ENCODE results near the gene LHFPL2. TPM values are rescaled to one million over a fixed set of nuclear protein-coding genes. Genes with fewer than 3 reads are reported as not detected.

LHFPL2 gene
- total RNA-seq, 4 donors from 2014 or later = 10.3 to 11.6 (median 10.8) TPM

DNA sequence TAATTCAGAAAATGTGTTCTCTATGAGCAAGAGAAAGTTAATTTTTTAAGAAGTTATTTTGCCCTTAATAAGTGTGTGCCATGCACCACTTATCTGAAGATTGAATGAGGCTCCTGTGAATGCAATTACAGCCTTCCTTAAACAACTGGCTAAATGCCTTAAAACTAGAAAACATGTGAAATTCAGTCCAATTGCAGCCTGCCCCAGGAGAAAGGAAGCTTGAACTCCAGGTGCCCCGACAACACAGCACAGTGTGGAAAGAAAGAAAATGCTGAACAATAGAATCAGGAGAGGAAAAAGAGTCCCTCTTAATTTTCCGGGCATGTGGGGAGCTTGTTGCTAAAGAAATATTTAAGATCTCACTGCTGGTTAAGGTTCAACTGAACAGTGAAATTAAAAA, 8.8 kb downstream of the LHFPL2 start:
- H3K9me3 ChIP-seq = no peaks in the 10 kb centered on the region
- no peak overlapping the region for H3K27ac ChIP-seq
- no peak for DNase-seq (ENCODE audit: low spot score in 2 of 2)
- peaks cover 26% of the 10 kb centered on the region for H3K4me1 ChIP-seq
- TF ChIP-seq POLR2A (IDR thresholded peaks at IDR 0.05) = no peak
- no peak for TF ChIP-seq EP300 (IDR thresholded peaks at IDR 0.05)
- TF ChIP-seq, protein P1, sequence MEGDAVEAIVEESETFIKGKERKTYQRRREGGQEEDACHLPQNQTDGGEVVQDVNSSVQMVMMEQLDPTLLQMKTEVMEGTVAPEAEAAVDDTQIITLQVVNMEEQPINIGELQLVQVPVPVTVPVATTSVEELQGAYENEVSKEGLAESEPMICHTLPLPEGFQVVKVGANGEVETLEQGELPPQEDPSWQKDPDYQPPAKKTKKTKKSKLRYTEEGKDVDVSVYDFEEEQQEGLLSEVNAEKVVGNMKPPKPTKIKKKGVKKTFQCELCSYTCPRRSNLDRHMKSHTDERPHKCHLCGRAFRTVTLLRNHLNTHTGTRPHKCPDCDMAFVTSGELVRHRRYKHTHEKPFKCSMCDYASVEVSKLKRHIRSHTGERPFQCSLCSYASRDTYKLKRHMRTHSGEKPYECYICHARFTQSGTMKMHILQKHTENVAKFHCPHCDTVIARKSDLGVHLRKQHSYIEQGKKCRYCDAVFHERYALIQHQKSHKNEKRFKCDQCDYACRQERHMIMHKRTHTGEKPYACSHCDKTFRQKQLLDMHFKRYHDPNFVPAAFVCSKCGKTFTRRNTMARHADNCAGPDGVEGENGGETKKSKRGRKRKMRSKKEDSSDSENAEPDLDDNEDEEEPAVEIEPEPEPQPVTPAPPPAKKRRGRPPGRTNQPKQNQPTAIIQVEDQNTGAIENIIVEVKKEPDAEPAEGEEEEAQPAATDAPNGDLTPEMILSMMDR (IDR thresholded peaks at IDR 0.05) = no peak
- no peak overlapping the region for H3K4me3 ChIP-seq
- H3K27me3 ChIP-seq = no peaks in the 10 kb centered on the region
- WGBS = 53% methylated on average over 2 of the region's 2 CpGs
- H3K36me3 ChIP-seq = no peaks in the 10 kb centered on the region

DNA sequence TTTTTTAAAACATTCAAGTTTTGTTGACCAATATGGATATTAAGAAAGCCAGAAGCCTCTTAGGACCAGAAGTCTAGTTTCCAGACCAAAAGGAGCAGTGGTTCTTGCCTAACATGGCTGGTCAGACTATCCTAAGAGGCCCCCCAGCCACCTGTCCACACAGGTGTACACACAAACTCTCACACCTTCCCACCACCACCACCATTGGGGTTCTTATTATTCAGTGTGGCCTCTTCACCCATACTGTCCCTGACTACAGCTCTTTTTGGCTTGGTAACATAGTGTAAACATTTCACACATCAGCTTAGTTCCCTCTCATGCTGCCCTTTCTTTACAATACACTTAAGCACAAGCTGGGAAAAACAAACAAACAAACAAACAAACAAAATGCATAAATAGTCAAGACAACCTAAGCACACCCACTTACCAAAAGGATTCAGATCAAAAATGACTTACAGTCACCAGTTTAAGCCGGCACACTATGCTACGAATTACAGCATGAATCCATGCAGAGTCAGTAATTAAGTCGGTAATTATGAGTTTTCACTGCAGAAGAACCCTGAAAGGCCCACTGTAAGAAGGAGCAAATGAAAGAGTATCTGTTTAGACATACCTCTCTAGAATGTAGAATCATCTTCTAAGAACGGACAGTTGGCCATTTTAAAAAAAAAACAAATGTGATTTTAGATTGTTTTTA, 9.5 kb downstream of the LHFPL2 start:
- Histone ChIP-seq H3K4me3 (no peak overlapping the region), H3K27me3 (no peaks in the 10 kb centered on the region), H3K27ac (peak overlapping the region; percentile 46), H3K36me3 (no peaks in the 10 kb centered on the region), H3K4me1 (peaks cover 21% of the 10 kb centered on the region), H3K9me3 (no peaks in the 10 kb centered on the region)
- DNase-seq (ENCODE audit: low spot score in 2 of 2) = no peak
- TF ChIP-seq EP300 (IDR thresholded peaks at IDR 0.05) = no peak
- no peak for TF ChIP-seq POLR2AphosphoS5 (IDR thresholded peaks at IDR 0.05)
- TF ChIP-seq, protein P1 (IDR thresholded peaks at IDR 0.05) = no peak
- TF ChIP-seq POLR2A (IDR thresholded peaks at IDR 0.05) = no peak
- WGBS = 77% methylated on average over 4 of the region's 4 CpGs

DNA sequence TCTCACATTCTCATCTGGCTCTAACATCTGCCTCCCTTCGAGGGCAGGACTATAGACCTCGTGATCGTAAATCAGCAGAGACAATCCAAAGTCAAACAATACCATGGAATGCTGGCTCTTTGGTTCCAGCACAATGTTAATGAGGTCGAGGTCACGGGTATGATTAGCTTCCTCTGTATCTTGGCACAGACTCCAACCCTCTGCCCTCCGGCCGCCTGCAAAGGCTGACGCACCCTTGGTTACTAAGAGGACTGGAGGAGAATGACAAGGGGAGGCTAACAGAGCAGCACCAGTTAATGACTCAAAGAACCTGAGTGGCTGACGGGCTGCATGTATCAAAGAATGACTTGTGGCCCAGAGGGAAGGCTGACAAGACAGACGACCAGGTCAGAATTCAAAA, 10.1 kb downstream of the LHFPL2 start:
- Histone ChIP-seq H3K9me3 (no peaks in the 10 kb centered on the region), H3K36me3 (no peaks in the 10 kb centered on the region), H3K27me3 (no peaks in the 10 kb centered on the region), H3K4me1 (peaks cover 21% of the 10 kb centered on the region), H3K27ac (peak overlapping the region; percentile 46), H3K4me3 (no peak overlapping the region)
- DNase-seq (ENCODE audit: low spot score in 2 of 2) = peak in 1 of 2 donors; percentile 81
- 37% methylated on average over 10 of the region's 10 CpGs for WGBS
- TF ChIP-seq, protein P1 (IDR thresholded peaks at IDR 0.05) = no peak
- TF ChIP-seq POLR2AphosphoS5 (IDR thresholded peaks at IDR 0.05) = peak in 2 of 3 donors; percentile 19 to 52

DNA sequence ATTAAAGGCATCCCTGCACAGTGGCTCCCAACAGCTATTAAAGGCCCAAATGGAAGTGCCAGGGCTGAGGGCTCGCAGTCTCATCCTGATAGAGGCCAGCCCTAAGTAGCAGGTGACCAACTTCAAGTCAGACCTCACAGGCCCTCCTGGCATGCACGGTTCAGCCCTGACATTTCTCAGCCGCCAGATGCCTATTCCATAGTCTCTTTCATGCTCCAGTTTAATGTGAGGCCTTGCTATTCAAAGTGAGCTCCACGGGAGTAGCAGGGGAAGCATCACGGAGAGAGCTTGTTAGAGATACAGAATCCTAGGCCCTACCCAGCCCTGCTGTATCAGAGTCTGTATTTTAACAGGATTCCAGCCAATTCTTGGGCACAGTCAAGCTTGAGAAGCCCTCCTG, 11.1 kb downstream of the LHFPL2 start:
- no peaks in the 10 kb centered on the region for H3K9me3 ChIP-seq
- no peaks in the 10 kb centered on the region for H3K36me3 ChIP-seq
- no peaks in the 10 kb centered on the region for H3K27me3 ChIP-seq
- peaks cover 21% of the 10 kb centered on the region for H3K4me1 ChIP-seq
- WGBS = no CpG with 5 or more reads among the region's 5 CpGs
- no peak overlapping the region for H3K27ac ChIP-seq
- TF ChIP-seq POLR2AphosphoS5 (IDR thresholded peaks at IDR 0.05) = no peak
- no peak overlapping the region for H3K4me3 ChIP-seq
- no peak for DNase-seq (ENCODE audit: low spot score in 2 of 2)

DNA sequence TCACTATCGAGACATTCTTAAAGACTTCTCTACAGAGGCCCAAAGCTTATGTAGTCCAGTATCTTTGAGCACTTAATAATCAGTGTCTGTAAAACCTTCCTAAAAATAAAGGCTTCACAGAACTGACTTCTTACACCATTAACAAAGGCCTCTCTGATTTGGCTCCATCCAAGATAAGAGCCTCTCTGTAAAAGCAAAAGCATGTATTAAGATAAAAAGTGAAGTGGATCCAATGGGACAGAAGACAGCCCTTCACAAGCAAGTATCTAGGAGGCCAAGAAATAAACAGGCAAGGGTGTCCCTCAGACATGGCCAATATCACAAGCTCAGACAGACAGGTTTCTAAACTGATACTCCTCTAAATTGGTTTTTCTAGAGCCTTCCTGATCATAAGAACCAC, 11.9 kb downstream of the LHFPL2 start:
- Histone ChIP-seq H3K4me3 (no peak overlapping the region), H3K9me3 (no peaks in the 10 kb centered on the region), H3K36me3 (no peaks in the 10 kb centered on the region), H3K4me1 (peaks cover 21% of the 10 kb centered on the region), H3K27ac (no peak overlapping the region), H3K27me3 (no peaks in the 10 kb centered on the region)
- TF ChIP-seq EP300 (IDR thresholded peaks at IDR 0.05) = no peak
- TF ChIP-seq, protein P1 (IDR thresholded peaks at IDR 0.05) = no peak
- no peak for TF ChIP-seq POLR2A (IDR thresholded peaks at IDR 0.05)
- TF ChIP-seq POLR2AphosphoS5 (IDR thresholded peaks at IDR 0.05) = no peak
- DNase-seq (ENCODE audit: low spot score in 2 of 2) = no peak
- 72% methylated on average over 1 of the region's 1 CpG for WGBS

DNA sequence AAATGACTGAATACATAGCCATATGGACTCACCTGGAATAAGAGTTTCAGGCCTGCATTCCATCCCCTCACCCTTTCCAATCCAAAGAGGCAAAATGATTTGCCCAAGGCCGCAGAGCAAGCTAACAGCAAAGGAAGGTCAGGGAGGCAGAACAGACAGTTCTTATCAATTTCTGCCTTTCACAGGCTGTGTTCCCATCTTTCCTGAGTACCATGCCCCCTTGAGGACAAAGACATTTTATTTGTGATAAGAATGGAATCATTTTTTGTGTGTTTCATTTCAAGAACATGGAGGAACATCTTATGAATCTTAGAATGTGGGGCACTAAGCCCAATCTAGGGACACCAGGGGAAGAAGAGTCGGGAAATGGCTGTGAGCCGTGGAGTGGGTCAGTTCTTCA, 13.9 kb downstream of the LHFPL2 start:
- TF ChIP-seq EP300 (IDR thresholded peaks at IDR 0.05) = no peak
- TF ChIP-seq, protein P1 (IDR thresholded peaks at IDR 0.05) = no peak
- no peak for TF ChIP-seq POLR2A (IDR thresholded peaks at IDR 0.05)
- no peak for TF ChIP-seq POLR2AphosphoS5 (IDR thresholded peaks at IDR 0.05)
- peaks cover 7% of the 10 kb centered on the region for H3K36me3 ChIP-seq
- WGBS = 89% methylated on average over 3 of the region's 3 CpGs
- H3K27ac ChIP-seq = no peak overlapping the region
- H3K4me1 ChIP-seq = peaks cover 19% of the 10 kb centered on the region
- no peak overlapping the region for H3K4me3 ChIP-seq
- H3K9me3 ChIP-seq = no peaks in the 10 kb centered on the region
- no peak for DNase-seq (ENCODE audit: low spot score in 2 of 2)
- no peaks in the 10 kb centered on the region for H3K27me3 ChIP-seq

Measured in suprapubic skin (tissue), 4 donors.